Osteocyte (in vitro differentiated cells): ENCODE measurements around the gene PKD2L2. TPM values are rescaled to one million over a fixed set of nuclear protein-coding genes. Genes with fewer than 3 reads are reported as not detected.
A peak's percentile ranks its signal among the peaks of the same experiment; 100 is the strongest.

Experiments
- DNase-seq: peaks from one replicate; pipeline ENCODE4 v3.0.0; 2021; ENCODE audit warnings: mixed read lengths; ENCODE audit not compliant: unreplicated experiment; ENCODE audit errors: extremely low spot score
- H3K27ac Mint-ChIP-seq: one replicate; pipeline ENCODE4 v1.8.0; 2021; ENCODE audit warnings: mild to moderate bottlenecking, mixed read lengths; ENCODE audit not compliant: unreplicated experiment
- H3K27me3 Mint-ChIP-seq: one replicate; pipeline ENCODE4 v1.8.0; 2021; ENCODE audit warnings: mixed read lengths; ENCODE audit not compliant: unreplicated experiment
- H3K36me3 Mint-ChIP-seq: one replicate; pipeline ENCODE4 v1.8.0; 2021; ENCODE audit warnings: mixed read lengths; ENCODE audit not compliant: unreplicated experiment
- H3K4me1 Mint-ChIP-seq: one replicate; pipeline ENCODE4 v1.8.0; 2021; ENCODE audit warnings: mixed read lengths; ENCODE audit not compliant: unreplicated experiment
- H3K4me3 Mint-ChIP-seq: one replicate; pipeline ENCODE4 v1.8.0; 2021; ENCODE audit warnings: mild to moderate bottlenecking, moderate library complexity, mixed read lengths; ENCODE audit not compliant: unreplicated experiment
- H3K9me3 Mint-ChIP-seq: one replicate; pipeline ENCODE4 v1.8.0; 2021; ENCODE audit warnings: mixed read lengths; ENCODE audit not compliant: unreplicated experiment
- total RNA-seq: library from RNA; stranded (reverse); gene quantifications from 2 replicates; pipeline ENCODE4 v1.2.1, GENCODE V29; 2021
- TF ChIP-seq, protein P1 (sequence below): fragments of 200-600 bp; sonication (generic); IDR thresholded peaks from 2 replicates; pipeline ENCODE4 v1.5.0; 2021; ENCODE audit warnings: antibody characterized with exemption, mild to moderate bottlenecking, moderate library complexity

The PKD2L2 gene
- total RNA-seq, 1 donor from 2014 or later, result not detected

DNA sequence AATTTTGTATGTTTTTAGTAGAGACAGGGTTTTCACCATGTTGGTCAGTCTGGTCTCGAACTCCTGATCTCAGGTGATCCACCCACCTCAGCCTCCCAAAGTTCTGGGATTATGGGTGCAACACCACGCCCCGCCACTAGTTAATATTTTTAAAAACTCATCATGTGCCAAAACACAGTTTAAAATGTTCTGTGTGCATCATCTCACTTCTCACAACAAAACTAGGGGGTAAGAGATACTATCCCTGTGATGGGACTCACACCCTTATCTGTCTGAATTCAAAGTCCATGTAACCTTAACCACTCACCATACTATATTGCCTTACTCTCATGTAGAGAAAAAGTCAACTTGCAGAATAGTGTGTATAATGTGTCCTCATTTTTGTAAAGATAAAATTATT lies 2.6 kb downstream of the PKD2L2 start:
- TF ChIP-seq, protein P1, sequence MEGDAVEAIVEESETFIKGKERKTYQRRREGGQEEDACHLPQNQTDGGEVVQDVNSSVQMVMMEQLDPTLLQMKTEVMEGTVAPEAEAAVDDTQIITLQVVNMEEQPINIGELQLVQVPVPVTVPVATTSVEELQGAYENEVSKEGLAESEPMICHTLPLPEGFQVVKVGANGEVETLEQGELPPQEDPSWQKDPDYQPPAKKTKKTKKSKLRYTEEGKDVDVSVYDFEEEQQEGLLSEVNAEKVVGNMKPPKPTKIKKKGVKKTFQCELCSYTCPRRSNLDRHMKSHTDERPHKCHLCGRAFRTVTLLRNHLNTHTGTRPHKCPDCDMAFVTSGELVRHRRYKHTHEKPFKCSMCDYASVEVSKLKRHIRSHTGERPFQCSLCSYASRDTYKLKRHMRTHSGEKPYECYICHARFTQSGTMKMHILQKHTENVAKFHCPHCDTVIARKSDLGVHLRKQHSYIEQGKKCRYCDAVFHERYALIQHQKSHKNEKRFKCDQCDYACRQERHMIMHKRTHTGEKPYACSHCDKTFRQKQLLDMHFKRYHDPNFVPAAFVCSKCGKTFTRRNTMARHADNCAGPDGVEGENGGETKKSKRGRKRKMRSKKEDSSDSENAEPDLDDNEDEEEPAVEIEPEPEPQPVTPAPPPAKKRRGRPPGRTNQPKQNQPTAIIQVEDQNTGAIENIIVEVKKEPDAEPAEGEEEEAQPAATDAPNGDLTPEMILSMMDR, result peak; percentile 23
- Mint-ChIP-seq H3K9me3 (no peaks in the 10 kb centered on the region), H3K36me3 (no peaks in the 10 kb centered on the region), H3K4me1 (peaks cover 4% of the 10 kb centered on the region), H3K27ac (no peak overlapping the region), H3K4me3 (no peak overlapping the region), H3K27me3 (peaks cover 7% of the 10 kb centered on the region)
- no peak for DNase-seq

DNA sequence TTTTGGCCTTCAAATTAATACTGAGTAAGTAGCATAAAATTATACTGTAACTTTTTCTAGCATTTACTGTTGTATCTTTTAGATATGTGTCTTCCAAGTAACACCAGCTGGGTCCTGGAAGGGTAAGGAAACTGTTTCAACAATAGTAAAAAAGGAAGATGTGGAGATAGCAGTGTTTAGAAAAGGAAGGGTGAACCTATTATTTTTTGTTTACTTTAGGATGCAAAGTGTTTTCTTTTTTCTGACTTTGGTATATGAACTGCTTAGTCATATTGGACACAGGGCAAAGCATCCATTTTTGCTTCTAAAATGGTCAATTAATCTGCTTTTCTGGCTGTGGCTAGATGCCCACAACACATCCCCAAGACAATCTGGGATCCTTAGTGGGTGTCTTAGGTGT lies 5.3 kb downstream of the PKD2L2 start:
- Mint-ChIP-seq H3K4me3 (no peak overlapping the region), H3K4me1 (no peaks in the 10 kb centered on the region), H3K27me3 (peaks cover 5% of the 10 kb centered on the region), H3K27ac (no peak overlapping the region), H3K36me3 (no peaks in the 10 kb centered on the region), H3K9me3 (no peaks in the 10 kb centered on the region)
- TF ChIP-seq, protein P1, result no peak
- no peak for DNase-seq

DNA sequence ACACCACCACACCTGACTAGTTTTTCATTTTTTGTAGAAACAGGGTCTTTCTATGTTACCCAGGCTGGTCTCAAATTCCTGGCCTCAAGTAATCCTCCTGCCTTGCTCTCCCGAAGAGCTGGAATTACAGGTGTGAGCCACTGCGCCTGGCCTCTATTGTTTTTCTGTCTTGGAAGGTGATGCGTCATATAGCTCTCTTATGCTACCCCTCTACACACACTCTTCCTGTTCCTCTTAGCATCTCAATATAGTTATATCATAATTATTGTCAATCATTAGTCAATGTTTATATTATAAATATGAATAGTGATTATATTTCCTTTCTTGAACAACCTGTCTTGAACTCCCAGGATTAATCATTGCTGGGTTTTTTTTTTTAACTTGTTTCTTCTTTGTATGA lies 7.3 kb downstream of the PKD2L2 start:
- Mint-ChIP-seq H3K4me3 (no peak overlapping the region), H3K27me3 (peaks cover 5% of the 10 kb centered on the region)

DNA sequence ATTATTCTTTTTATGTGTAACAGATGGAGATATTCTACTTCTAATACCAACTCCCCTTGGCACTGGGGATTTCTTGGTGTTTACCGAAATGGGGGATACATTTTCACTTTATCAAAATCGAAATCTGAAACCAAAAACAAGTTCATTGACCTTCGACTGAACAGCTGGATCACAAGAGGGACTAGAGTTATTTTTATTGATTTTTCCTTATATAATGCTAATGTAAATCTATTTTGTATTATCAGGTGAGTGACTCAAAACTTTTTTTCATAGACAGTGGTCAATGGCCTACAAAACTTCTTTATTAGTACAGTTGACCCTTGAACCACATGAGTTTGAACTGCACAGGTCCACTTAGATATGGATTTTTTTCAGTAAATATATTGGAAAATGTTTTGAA lies 10.2 kb downstream of the PKD2L2 start:
- TF ChIP-seq, protein P1, result no peak
- no peak for DNase-seq
- Mint-ChIP-seq H3K27ac (no peak overlapping the region), H3K4me3 (no peak overlapping the region), H3K36me3 (no peaks in the 10 kb centered on the region), H3K4me1 (no peaks in the 10 kb centered on the region), H3K27me3 (no peaks in the 10 kb centered on the region), H3K9me3 (no peaks in the 10 kb centered on the region)

More for the DNA sequence above, 7.3 kb downstream of the PKD2L2 start:
- Mint-ChIP-seq H3K9me3 (no peaks in the 10 kb centered on the region), H3K4me1 (no peaks in the 10 kb centered on the region), H3K27ac (no peak overlapping the region), H3K36me3 (no peaks in the 10 kb centered on the region)
- TF ChIP-seq, protein P1, result no peak
- DNase-seq, result no peak

DNA sequence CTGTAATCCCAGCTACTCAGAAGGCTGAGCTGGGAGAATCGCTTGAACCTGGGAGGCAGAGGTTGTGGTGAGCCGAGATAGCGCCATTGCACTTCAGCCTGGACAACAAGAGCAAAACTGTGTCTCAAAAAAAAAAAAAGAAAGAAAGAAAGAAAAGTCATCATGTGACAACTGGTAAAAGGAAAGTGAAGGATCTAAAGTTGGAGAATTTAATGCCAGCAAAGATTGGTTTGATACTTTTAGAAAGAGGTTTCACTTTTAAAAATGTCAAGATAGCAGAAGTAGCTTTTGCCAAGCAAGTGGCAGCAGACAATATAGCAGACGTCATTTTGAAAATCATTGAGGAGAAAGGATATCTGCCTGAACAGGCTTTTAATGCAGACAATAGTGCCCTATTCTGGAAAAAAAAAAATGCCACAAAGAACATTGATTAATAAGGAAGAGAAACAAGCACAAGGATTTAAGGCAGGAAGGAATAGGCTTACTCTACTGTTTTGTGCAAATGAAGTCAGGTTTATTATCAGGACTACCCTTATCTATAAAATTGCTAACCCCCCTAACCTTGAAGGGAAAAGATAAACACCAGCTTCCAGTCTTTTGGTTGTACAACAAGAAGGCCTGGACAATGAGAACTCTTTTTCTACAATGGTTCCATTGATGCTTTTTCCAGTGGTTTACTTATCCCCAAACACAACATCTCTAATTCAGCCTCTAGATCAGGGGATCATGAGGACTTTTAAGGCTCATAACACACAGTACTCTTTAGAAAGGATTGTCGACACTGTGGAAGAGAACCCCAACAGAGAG lies 12.0 kb downstream of the PKD2L2 start:
- Mint-ChIP-seq H3K36me3 (no peaks in the 10 kb centered on the region), H3K27me3 (peaks cover 5% of the 10 kb centered on the region), H3K4me1 (no peaks in the 10 kb centered on the region), H3K4me3 (no peak overlapping the region), H3K9me3 (no peaks in the 10 kb centered on the region), H3K27ac (no peak overlapping the region)
- DNase-seq, result no peak
- TF ChIP-seq, protein P1, result no peak
